A673 (cell line): Measurements from ENCODE around the gene ZBTB26.

Experiments used
- CTCF ChIP-seq: fragments of 300-800, 200-600 bp; sonication (generic); conservative IDR thresholded peaks from 2 replicates; pipeline ENCODE4 v1.5.1; 2017; ENCODE audit warnings: low read depth, mild to moderate bottlenecking, antibody characterized with exemption, low read length, moderate library complexity, mixed read lengths
- EZH2 ChIP-seq: fragments of 200-600 bp; sonication (generic); IDR thresholded peaks from 2 replicates; pipeline ENCODE4 v1.6.1; 2017; ENCODE audit warnings: borderline replicate concordance, low read depth, mild to moderate bottlenecking, mixed read lengths, antibody characterized with exemption, low read length; ENCODE audit not compliant: poor library complexity, severe bottlenecking

- no peak for TF ChIP-seq CTCF
- TF ChIP-seq EZH2 = no peak
Measured at GRCh38 chr9:122879443-122879842, 51.9 kb downstream of the ZBTB26 start.
